GM19324 (cell line): ENCODE measurements around the gene MEG3.
"Not testable (repeated sequence)": the region's sequence is repeated elsewhere in the genome, so short reads cannot be mapped to it uniquely, and the experiment has no call there.

Experiments
- ATAC-seq: cut with Tn5 transposase; IDR thresholded peaks from one replicate; pipeline ENCODE4 v1.9.1; 2021; ENCODE audit warnings: mild to moderate bottlenecking, moderate library complexity; ENCODE audit not compliant: unreplicated experiment, low FRiP score

The MEG3 gene

GRCh38 chr14:100813291-100813690, 12.6 kb upstream of the MEG3 start:
- no peak for ATAC-seq

- ATAC-seq = no peak
Observed at GRCh38 chr14:100815478-100816285, 10.2 kb upstream of the MEG3 start.

GRCh38 chr14:100816286-100816949, 9.5 kb upstream of the MEG3 start:
- ATAC-seq = no peak

- no peak for ATAC-seq
Observed at GRCh38 chr14:100816950-100817901, 8.7 kb upstream of the MEG3 start.

GRCh38 chr14:100818221-100818699, 7.7 kb upstream of the MEG3 start:
- no peak for ATAC-seq

- ATAC-seq = not testable (repeated sequence)
Observed at GRCh38 chr14:100818923-100819322, 7.0 kb upstream of the MEG3 start.

- ATAC-seq = no peak
Observed at GRCh38 chr14:100819453-100819828, 6.5 kb upstream of the MEG3 start.

- ATAC-seq = no peak
Observed at GRCh38 chr14:100819829-100820475, 6.0 kb upstream of the MEG3 start.

- ATAC-seq = no peak
Observed at GRCh38 chr14:100820957-100821356, 5.0 kb upstream of the MEG3 start.

GRCh38 chr14:100822013-100822412, 3.9 kb upstream of the MEG3 start:
- no peak for ATAC-seq

- no peak for ATAC-seq
Observed at GRCh38 chr14:100822532-100823296, 3.2 kb upstream of the MEG3 start.

- ATAC-seq = no peak
Observed at GRCh38 chr14:100823413-100824080, 2.4 kb upstream of the MEG3 start.

GRCh38 chr14:100824091-100824551, 1.8 kb upstream of the MEG3 start:
- no peak for ATAC-seq

- no peak for ATAC-seq
Observed at GRCh38 chr14:100824901-100825712, 811 bp upstream of the MEG3 start.

- ATAC-seq = no peak
Observed at GRCh38 chr14:100826391-100827100, 628 bp downstream of the MEG3 start.

- ATAC-seq = no peak
Observed at GRCh38 chr14:100827101-100828021, 1.4 kb downstream of the MEG3 start.
